Aorta (tissue), 5 donors: ENCODE measurements around the gene BACH2. TPM values are rescaled to one million over a fixed set of nuclear protein-coding genes. Genes with fewer than 3 reads are reported as not detected.

ENCODE experiments used
- ATAC-seq: fragments of 200-7000 bp; cut with Tn5 transposase; one replicate; pipeline ENCODE4 v1.9.1; 2022; ENCODE audit warnings: moderate library complexity; ENCODE audit not compliant: low FRiP score
- DNase-seq, 2 donors: peaks; one replicate each; pipeline ENCODE4 v3.0.0-alpha.2; 2020
- H3K27ac ChIP-seq, 2 donors: one replicate each; pipeline ENCODE4 v1.5.1; 2013; ENCODE audit warnings: low read length in 2 of 2, mild to moderate bottlenecking in 2 of 2, moderate library complexity in 2 of 2, control low read depth in 1 of 2, inconsistent platforms in 1 of 2, low read depth in 1 of 2
- H3K27me3 ChIP-seq, 2 donors: one replicate each; pipeline ENCODE4 v1.6.1; 2013; ENCODE audit warnings: control low read depth in 1 of 2, low read length in 1 of 2, mild to moderate bottlenecking in 1 of 2, moderate library complexity in 1 of 2; ENCODE audit not compliant: insufficient read depth in 2 of 2, control insufficient read depth in 1 of 2
- H3K36me3 ChIP-seq, 2 donors: one replicate each; pipeline ENCODE4 v1.6.1; 2013; ENCODE audit warnings: control low read depth in 1 of 2, low read length in 1 of 2, mild to moderate bottlenecking in 1 of 2; ENCODE audit not compliant: insufficient read depth in 2 of 2, control insufficient read depth in 1 of 2
- H3K4me1 ChIP-seq, 2 donors: one replicate each; pipeline ENCODE4 v1.6.1; 2013; ENCODE audit warnings: low read length in 2 of 2, control low read depth in 1 of 2, mild to moderate bottlenecking in 1 of 2, moderate library complexity in 1 of 2; ENCODE audit not compliant: insufficient read depth in 2 of 2, control insufficient read depth in 1 of 2
- H3K4me3 ChIP-seq, 2 donors: one replicate each; pipeline ENCODE4 v1.5.1; 2013; ENCODE audit warnings: low read length in 2 of 2, control low read depth in 1 of 2, mild to moderate bottlenecking in 1 of 2
- H3K9me3 ChIP-seq: one replicate; pipeline ENCODE4 v1.6.1; 2013; ENCODE audit warnings: mild to moderate bottlenecking, low read length; ENCODE audit not compliant: control insufficient read depth
- WGBS, 2 donors: extraction: QIAGEN DNeasy Blood & Tissue Kit; methylation state at CpG; one replicate each; pipeline ENCODE4 v1.1.7; 2013; 5-methylcytosine and 5-hydroxymethylcytosine counted together
- intact Hi-C, 2 donors: fragments of 100-400 bp; cut with DNase I; formaldehyde crosslinking; loops; one replicate each; pipeline versions ENCODE4 v1.14.2 to v1.15.0; 2022
- polyA plus RNA-seq, 2 donors: library from polyadenylated mRNA; stranded (reverse); fragments of 200-250 nt; gene quantifications; one replicate each; pipeline ENCODE4 v1.2.3, GENCODE V29; 2013
- total RNA-seq, 2 donors: library from RNA; stranded (reverse); fragmentation: NEBNext Ultra II Directional; extraction: Animal tissue kit (Norgen Biotek cat#: 25700); gene quantifications; one replicate each; pipeline ENCODE4 v1.2.1, GENCODE V29; 2021
- donor health status: healthy with polysubstance abuse.
- donor health status: Bipolar disorder and iron deficiency.
- donor health status: DM: no; HTN: no; CAD: no.
- donor health status: DM: no; HTN: no; CAD: no.
- donor health status: DM: yes; HTN: yes; CAD: no.

BACH2 gene
- total and polyA plus RNA-seq, 4 donors = 0.36 to 22.2 (median 6.1) TPM

DNA sequence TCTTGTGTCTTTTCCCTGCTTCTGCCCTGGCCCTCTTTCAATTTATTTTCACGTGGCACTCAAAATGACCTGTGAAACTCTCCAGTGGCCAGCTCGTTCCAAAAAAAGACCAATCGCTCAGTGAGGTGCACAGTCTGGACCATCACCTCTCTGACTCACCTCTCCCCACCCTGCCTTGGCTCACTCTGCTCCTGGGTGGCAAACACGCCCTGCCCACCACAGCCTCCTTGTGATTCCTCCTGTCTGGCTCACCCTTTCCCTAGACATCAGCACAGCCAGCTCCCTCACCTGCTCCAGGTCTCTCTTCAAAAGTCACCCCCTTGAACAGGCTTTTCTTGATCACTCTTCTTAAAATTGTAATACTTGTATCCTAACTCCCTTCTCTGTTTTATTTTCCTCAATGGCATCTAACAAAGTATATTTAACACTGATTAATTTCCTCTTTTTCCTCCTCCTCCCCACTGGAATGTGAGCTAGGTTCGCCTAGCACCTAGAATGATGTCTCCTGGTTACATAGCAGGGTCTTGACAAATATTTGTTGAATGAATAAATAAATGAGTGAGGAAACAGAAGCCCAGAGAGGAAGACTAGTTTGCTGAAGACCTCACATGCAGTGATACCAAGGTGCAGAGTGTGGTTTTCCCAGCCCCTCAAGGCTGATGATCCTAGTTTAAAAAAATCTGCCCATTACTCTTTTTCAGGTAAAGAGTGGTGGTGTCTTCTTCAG lies 293.4 kb downstream of the BACH2 start:
- Histone ChIP-seq H3K36me3 (no peaks in the 10 kb centered on the region), H3K27me3 (no peaks in the 10 kb centered on the region), H3K27ac (no peak overlapping the region), H3K4me3 (no peak overlapping the region), H3K9me3 (no peaks in the 10 kb centered on the region), H3K4me1 (peaks cover under 1 to 18% of the 10 kb centered on the region in 2 donors)
- intact Hi-C loops = loop anchor here (5.0 to 10.0 kb wide), 2 partner anchors 94 to 172 kb away; no protein-coding TSS in a partner anchor
- no peak for ATAC-seq
- DNase-seq = no peak
- WGBS, 2 donors = 91% methylated on average over 5 of the region's 5 CpGs

GRCh38 chr6:90000864-90001731 lies 295.5 kb downstream of the BACH2 start:
- Histone ChIP-seq H3K27ac (peak overlapping the region in 1 of 2 donors; percentile 64), H3K9me3 (no peaks in the 10 kb centered on the region), H3K4me1 (peaks cover 2 to 14% of the 10 kb centered on the region in 2 donors), H3K4me3 (no peak overlapping the region), H3K36me3 (no peaks in the 10 kb centered on the region), H3K27me3 (no peaks in the 10 kb centered on the region)
- ATAC-seq (no peak), DNase-seq (no peak)
- intact Hi-C loops = loop anchor here (5.0 to 10.0 kb wide), 2 partner anchors 96 to 174 kb away; no protein-coding TSS in a partner anchor
- 93 to 94% methylated on average over 5 of the region's 5 CpGs for WGBS, 2 donors

DNA sequence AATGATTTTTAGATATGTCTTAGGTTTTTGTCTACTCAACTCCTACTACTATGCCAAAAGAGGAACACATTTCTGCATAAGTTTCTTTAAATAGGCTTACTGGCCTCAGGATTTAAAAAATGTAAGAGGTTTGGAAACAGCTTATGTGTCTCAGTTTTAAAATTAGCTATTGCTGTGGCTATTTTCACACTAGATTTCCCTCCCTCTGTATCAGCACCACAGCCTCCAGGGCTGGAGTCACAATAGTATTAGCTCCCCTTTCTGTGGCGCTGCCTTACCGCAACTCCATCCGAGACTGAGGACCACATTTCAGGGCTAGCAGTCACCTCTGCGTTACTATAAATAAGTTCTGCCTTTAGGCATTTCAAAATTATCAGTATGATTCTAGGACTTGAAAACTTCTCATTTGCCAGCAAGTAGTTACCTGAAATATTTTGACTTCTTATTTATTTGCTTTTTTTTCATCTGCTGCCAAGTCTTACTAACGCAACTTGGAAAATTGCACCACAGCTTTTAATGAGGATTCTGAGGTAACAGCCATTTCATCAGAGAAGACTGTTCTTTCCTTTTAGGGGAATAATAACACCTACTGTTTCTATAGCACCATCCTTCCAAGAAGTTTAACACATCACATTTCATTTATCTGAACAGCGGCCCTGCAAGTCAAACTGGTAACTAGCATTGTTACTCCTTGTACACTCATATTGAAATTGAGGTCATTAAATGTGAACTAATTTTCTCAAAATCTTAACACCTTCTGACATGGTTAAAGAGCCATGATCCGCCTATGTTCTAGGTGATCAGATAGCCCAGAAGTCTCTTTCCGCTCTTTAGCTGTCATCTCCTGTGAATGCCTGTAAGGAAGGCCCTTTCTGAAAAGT lies 296.5 kb downstream of the BACH2 start:
- DNase-seq = no peak
- intact Hi-C loops = loop anchor here (5.0 to 10.0 kb wide), 3 partner anchors 97 to 215 kb away; no protein-coding TSS in a partner anchor
- 43% methylated on average over 8 of the region's 8 CpGs for WGBS, 2 donors
- ATAC-seq = no peak
- H3K36me3 ChIP-seq = no peaks in the 10 kb centered on the region
- peaks cover 2 to 14% of the 10 kb centered on the region in 2 donors for H3K4me1 ChIP-seq
- no peaks in the 10 kb centered on the region for H3K9me3 ChIP-seq
- peak overlapping the region; percentile 24 to 57 for H3K27ac ChIP-seq
- H3K27me3 ChIP-seq = no peaks in the 10 kb centered on the region
- H3K4me3 ChIP-seq = no peak overlapping the region

GRCh38 chr6:89999154-89999553 lies 297.5 kb downstream of the BACH2 start:
- H3K36me3 ChIP-seq = no peaks in the 10 kb centered on the region
- H3K9me3 ChIP-seq = no peaks in the 10 kb centered on the region
- no peak overlapping the region for H3K4me3 ChIP-seq
- peak overlapping the region in 1 of 2 donors; percentile 25 for H3K27ac ChIP-seq
- WGBS, 2 donors = 33 to 36% methylated on average over 4 of the region's 4 CpGs
- H3K4me1 ChIP-seq = peaks cover 2 to 14% of the 10 kb centered on the region in 2 donors
- intact Hi-C loops = loop anchor here in 1 of 2 donors (5.0 to 10.0 kb wide), 2 partner anchors 98 to 216 kb away; no protein-coding TSS in a partner anchor
- DNase-seq (no peak), ATAC-seq (no peak)
- no peaks in the 10 kb centered on the region for H3K27me3 ChIP-seq

- H3K36me3 ChIP-seq = no peaks in the 10 kb centered on the region
- peak overlapping the region in 1 of 2 donors; percentile 56 for H3K27ac ChIP-seq
- H3K4me1 ChIP-seq = peaks cover 2 to 14% of the 10 kb centered on the region in 2 donors
- 32 to 39% methylated on average over 6 of the region's 6 CpGs for WGBS, 2 donors
- DNase-seq (peak; percentile 75 to 81), ATAC-seq (peak; percentile 61)
- no peak overlapping the region for H3K4me3 ChIP-seq
- H3K9me3 ChIP-seq = no peaks in the 10 kb centered on the region
- intact Hi-C loops = loop anchor here in 1 of 2 donors (5.0 to 10.0 kb wide), 2 partner anchors 100 to 217 kb away; no protein-coding TSS in a partner anchor
- H3K27me3 ChIP-seq = no peaks in the 10 kb centered on the region
Measured at GRCh38 chr6:89997456-89998445, 298.9 kb downstream of the BACH2 start.

DNA sequence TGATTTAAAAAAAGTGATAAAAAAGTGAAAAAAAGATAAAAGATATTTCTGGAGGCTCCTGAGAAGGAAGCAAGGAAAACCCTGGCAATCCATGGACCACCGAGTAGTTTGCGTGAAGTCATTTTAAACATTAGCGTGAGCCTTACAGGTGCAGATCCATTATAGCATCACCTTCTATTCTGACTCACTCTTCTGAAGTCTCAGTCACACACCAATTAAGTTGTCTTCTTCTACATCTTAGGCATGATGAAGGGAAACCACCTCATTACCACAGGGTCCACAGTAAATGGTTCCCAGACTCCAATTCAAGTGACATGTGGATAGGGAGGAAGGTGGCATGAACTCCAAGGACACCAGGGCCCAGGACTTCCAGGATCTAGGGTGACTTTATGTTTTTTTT lies 303.2 kb downstream of the BACH2 start:
- DNase-seq (no peak), ATAC-seq (no peak)
- 97% methylated on average over 3 of the region's 3 CpGs for WGBS, 2 donors
- Histone ChIP-seq H3K36me3 (no peaks in the 10 kb centered on the region), H3K27me3 (no peaks in the 10 kb centered on the region), H3K4me1 (peaks cover 0 to 2% of the 10 kb centered on the region in 2 donors), H3K27ac (no peak overlapping the region), H3K9me3 (no peaks in the 10 kb centered on the region), H3K4me3 (no peak overlapping the region)
- intact Hi-C loops = loop anchor here in 1 of 2 donors (10.0 kb wide), 1 partner anchor 221 kb away; no protein-coding TSS in a partner anchor

DNA sequence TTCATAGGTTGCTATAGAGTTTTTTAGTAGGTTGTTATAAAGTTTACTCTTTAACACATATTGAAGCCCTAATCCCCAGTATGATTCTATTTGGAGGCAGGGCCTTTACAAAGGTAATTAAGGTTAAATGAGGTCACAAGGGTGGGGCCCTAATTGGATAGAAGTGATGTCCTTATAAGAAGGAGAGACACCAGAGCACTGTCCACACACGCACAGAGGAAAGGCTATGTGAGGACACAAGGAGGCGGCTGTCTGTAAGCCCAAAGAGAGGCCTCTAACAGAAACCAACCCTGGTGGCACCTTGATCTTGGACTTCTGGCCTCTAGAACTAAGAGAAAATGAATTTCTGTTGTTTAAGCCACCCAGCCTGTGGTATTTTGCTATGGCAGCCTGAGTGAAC lies 303.8 kb downstream of the BACH2 start:
- WGBS, 2 donors = 97 to 98% methylated on average over 2 of the region's 2 CpGs

More for the DNA sequence above, 303.8 kb downstream of the BACH2 start:
- H3K27ac ChIP-seq = no peak overlapping the region
- H3K27me3 ChIP-seq = no peaks in the 10 kb centered on the region
- DNase-seq = no peak
- intact Hi-C loops = loop anchor here in 1 of 2 donors (10.0 kb wide), 1 partner anchor 222 kb away; no protein-coding TSS in a partner anchor
- no peaks in the 10 kb centered on the region for H3K4me1 ChIP-seq
- H3K9me3 ChIP-seq = no peaks in the 10 kb centered on the region
- ATAC-seq = no peak
- no peak overlapping the region for H3K4me3 ChIP-seq
- no peaks in the 10 kb centered on the region for H3K36me3 ChIP-seq
